Ishikawa (cell line): ENCODE measurements around the gene KLHDC8A.

ENCODE experiments used
- CEBPB ChIP-seq: IDR thresholded peaks from 2 replicates; pipeline ENCODE4 v1.6.1; 2012
- CREB1 ChIP-seq: IDR thresholded peaks from 2 replicates; pipeline ENCODE4 v1.6.1; 2012; ENCODE audit warnings: low read depth
- EGR1 ChIP-seq: IDR thresholded peaks from 2 replicates; pipeline ENCODE4 v1.6.1; 2012
- EP300 ChIP-seq: IDR thresholded peaks from 2 replicates; pipeline ENCODE4 v1.6.1; 2012; ENCODE audit warnings: borderline replicate concordance
- FOXM1 ChIP-seq: IDR thresholded peaks from 2 replicates; pipeline ENCODE4 v1.6.1; 2012; ENCODE audit warnings: low read depth, borderline replicate concordance
- NFIC ChIP-seq: IDR thresholded peaks from 2 replicates; pipeline ENCODE4 v1.6.1; 2012
- RAD21 ChIP-seq: IDR thresholded peaks from 2 replicates; pipeline ENCODE4 v1.6.1; 2012; ENCODE audit warnings: low read depth
- TAF1 ChIP-seq: IDR thresholded peaks from 2 replicates; pipeline ENCODE4 v1.6.1; 2012; ENCODE audit warnings: low read depth, mild to moderate bottlenecking
- TCF12 ChIP-seq: IDR thresholded peaks from 2 replicates; pipeline ENCODE4 v1.6.1; 2012; ENCODE audit warnings: low read depth
- TEAD4 ChIP-seq: IDR thresholded peaks from 2 replicates; pipeline ENCODE4 v1.6.1; 2012
- YY1 ChIP-seq: IDR thresholded peaks from 2 replicates; pipeline ENCODE4 v1.6.1; 2012; ENCODE audit warnings: low read depth
- ZBTB7A ChIP-seq: IDR thresholded peaks from 2 replicates; pipeline ENCODE4 v1.6.1; 2012; ENCODE audit warnings: low read depth
- TF ChIP-seq, protein P1 (sequence below): IDR thresholded peaks from 2 replicates; pipeline ENCODE4 v1.6.1; 2012
- TF ChIP-seq, protein P2 (sequence below): IDR thresholded peaks from 2 replicates; pipeline ENCODE4 v1.6.1; 2012; ENCODE audit warnings: low read depth, mild to moderate bottlenecking
- TF ChIP-seq, protein P3 (sequence below): IDR thresholded peaks from 2 replicates; pipeline ENCODE4 v1.6.1; 2012

The KLHDC8A gene

DNA sequence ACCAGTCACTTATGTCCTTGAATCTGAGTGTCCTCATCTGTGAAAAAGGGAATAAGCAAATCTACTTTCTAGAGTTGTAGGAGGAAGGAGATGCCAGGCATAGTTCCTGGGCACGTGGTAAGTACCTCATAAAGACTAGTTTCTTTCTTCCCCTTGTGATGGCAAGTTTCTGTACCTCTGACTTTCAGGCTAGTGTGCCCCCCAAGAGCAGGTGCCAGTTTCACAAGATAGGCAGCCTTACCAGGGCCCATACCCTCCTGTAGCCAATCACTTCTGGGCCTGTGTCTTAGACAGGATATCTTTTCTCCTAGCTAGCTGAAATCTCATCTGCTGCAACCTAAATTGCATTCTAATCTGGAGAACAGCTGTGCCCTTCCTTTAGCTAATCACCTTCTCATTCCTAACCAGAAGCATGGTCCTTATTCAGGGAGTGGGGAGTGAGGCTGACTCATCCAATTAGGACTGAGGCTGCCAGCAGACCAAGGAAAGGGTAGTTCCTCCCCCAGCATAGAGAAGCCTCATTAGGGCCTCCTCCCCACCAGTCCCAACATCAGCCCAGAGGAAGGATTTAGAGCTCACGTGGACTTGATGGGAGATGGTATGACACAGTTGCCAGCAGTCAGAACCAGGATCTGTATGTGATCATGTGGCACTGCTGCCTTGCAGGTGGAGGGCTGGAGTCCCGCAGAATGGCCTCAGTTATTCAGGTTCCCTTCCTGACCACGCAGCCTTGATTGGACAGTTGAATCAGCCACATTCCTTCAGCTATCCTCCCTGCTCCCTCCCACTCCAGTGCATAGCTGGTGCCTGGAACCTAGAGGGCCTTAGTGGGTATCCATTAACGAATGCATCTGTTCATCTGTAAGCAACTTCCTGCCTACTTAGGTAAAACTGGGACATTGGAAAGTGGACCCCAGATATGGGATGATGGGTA is 7.9 kb downstream of the KLHDC8A start:
- no peak for TF ChIP-seq EGR1
- TF ChIP-seq, protein P1, sequence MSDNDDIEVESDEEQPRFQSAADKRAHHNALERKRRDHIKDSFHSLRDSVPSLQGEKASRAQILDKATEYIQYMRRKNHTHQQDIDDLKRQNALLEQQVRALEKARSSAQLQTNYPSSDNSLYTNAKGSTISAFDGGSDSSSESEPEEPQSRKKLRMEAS, result no peak
- TF ChIP-seq NFIC, result no peak
- no peak for TF ChIP-seq ZBTB7A
- TF ChIP-seq TCF12, result no peak
- TF ChIP-seq TEAD4, result no peak
- no peak for TF ChIP-seq RAD21
- TF ChIP-seq, protein P2, sequence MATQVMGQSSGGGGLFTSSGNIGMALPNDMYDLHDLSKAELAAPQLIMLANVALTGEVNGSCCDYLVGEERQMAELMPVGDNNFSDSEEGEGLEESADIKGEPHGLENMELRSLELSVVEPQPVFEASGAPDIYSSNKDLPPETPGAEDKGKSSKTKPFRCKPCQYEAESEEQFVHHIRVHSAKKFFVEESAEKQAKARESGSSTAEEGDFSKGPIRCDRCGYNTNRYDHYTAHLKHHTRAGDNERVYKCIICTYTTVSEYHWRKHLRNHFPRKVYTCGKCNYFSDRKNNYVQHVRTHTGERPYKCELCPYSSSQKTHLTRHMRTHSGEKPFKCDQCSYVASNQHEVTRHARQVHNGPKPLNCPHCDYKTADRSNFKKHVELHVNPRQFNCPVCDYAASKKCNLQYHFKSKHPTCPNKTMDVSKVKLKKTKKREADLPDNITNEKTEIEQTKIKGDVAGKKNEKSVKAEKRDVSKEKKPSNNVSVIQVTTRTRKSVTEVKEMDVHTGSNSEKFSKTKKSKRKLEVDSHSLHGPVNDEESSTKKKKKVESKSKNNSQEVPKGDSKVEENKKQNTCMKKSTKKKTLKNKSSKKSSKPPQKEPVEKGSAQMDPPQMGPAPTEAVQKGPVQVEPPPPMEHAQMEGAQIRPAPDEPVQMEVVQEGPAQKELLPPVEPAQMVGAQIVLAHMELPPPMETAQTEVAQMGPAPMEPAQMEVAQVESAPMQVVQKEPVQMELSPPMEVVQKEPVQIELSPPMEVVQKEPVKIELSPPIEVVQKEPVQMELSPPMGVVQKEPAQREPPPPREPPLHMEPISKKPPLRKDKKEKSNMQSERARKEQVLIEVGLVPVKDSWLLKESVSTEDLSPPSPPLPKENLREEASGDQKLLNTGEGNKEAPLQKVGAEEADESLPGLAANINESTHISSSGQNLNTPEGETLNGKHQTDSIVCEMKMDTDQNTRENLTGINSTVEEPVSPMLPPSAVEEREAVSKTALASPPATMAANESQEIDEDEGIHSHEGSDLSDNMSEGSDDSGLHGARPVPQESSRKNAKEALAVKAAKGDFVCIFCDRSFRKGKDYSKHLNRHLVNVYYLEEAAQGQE, result no peak
- TF ChIP-seq, protein P3, sequence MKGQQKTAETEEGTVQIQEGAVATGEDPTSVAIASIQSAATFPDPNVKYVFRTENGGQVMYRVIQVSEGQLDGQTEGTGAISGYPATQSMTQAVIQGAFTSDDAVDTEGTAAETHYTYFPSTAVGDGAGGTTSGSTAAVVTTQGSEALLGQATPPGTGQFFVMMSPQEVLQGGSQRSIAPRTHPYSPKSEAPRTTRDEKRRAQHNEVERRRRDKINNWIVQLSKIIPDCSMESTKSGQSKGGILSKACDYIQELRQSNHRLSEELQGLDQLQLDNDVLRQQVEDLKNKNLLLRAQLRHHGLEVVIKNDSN, result no peak
- TF ChIP-seq CEBPB, result no peak
- no peak for TF ChIP-seq EP300
- TF ChIP-seq TAF1, result no peak
- no peak for TF ChIP-seq FOXM1
- TF ChIP-seq YY1, result no peak
- TF ChIP-seq CREB1, result no peak

DNA sequence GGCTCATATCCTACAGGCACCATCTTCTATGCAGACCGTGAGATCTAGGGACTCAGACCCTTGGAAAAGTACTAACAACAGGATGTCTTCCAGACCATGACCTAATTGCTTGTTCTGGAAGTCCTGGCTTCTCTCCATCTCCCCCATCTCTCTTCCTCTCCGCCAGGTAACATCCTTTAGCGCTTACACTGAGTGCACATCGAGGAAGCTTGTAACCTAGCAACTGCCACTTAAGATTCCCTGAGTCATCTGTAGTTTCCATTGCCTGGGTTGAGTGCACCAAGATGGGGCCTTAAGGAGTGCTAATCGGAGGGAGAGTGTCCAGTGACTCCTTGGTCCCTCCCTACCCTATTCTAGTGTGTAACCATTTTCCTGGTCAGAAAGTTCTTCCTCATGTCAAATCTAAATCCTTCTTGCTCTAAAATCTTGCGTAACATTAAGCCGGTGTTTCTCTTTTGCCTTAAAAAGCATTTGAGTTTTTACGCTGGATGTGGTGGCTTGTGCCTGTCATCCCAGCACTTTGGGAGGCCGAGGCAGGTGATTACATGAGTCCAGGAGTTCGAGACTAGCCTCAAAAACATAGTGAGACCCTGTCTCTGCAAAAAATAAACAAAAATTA is 9.7 kb downstream of the KLHDC8A start:
- TF ChIP-seq, protein P1, result no peak
- TF ChIP-seq YY1 (no peak), TCF12 (no peak), TAF1 (no peak), CEBPB (peak; percentile 36; the same call in 1 of the 2 replicates)
- TF ChIP-seq, protein P3, result no peak

DNA sequence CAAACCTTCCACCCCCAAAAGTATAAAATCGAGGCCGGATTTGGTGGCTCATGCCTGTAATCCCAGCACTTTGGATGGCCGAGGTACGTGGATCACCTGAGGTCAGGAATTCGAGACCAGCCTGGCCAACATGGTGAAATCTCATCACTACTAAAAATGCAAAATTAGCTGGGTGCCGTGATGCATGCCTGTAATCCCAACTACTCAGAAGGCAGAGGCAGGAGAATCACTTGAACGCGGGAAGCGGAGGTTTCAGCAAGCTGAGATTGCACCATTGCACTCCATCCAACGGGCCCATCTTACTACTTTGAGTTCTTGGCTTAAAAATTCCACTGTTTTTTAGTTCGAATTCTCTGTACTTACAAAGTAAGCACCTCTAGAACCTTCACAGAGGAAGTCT is 11.0 kb downstream of the KLHDC8A start:
- TF ChIP-seq ZBTB7A (no peak), TEAD4 (no peak), TAF1 (no peak), TCF12 (no peak), EP300 (no peak), CREB1 (no peak), YY1 (no peak), EGR1 (no peak), FOXM1 (no peak), CEBPB (no peak)
- TF ChIP-seq, protein P2, result no peak
- TF ChIP-seq, protein P1, result no peak
- TF ChIP-seq, protein P3, result no peak

DNA sequence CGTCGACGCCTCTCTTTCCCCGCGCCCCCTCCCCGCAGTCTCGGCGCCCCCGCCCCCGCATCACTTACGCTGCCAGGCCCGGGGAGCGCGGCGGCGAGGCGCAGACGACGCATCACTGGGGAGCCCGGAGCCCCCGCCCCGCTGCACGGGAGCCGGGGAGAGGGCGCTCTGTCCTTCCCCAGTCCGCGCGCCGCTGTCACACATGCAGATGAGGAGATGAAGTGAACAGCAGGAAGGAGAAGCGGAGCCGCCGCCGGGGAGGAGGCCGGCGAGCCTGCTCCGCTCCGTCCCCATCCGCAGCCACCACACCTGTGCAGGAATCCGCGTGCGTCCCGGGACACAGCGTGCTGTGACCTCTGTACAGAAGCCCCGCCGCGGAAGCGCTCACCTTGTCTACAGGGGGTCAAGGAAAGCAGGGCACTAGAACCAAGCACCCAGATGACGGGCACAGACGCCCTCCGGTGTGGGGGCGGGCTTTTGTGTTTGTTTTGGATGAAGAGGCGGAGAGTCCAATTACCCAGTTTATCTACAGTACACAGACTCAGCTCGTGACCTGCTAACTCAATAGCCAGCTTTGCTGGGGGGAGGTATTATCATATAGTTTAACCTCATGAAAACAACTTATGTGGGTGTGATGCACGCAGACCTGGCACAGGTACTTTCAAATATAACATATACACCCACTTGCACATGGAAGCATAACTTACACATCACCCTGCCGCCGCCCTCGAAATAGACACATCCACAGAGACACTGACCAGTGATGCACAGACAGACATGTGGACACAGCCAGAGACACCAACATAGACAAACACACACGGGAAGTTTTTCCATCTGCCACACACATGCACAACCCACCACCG is 12.4 kb downstream of the KLHDC8A start:
- peak; percentile 24; the same call in 1 of the 2 replicates for TF ChIP-seq EGR1
- TF ChIP-seq TAF1, result 0 out of 2 replicates have a peak, but pooled peaks have one; percentile 23
- TF ChIP-seq, protein P3, result no peak
- TF ChIP-seq NFIC, result no peak
